PC-9 (cell line): Measurements from ENCODE around the gene AMZ1.

Source experiments
- CTCF ChIP-seq: fragments of 200-600 bp; sonication (generic); conservative IDR thresholded peaks from 2 replicates; pipeline ENCODE4 v1.6.1; 2017; ENCODE audit warnings: mixed run types, antibody characterized with exemption, mild to moderate bottlenecking, moderate library complexity
- EZH2 ChIP-seq: fragments of 200-600 bp; sonication (generic); IDR thresholded peaks from 2 replicates; pipeline ENCODE4 v1.8.0; 2017; ENCODE audit warnings: antibody characterized with exemption, low read depth

- TF ChIP-seq CTCF (no peak), EZH2 (no peak)
Observed at GRCh38 chr7:2666155-2666554, 21.8 kb upstream of the AMZ1 start.
